ENCODE data around the gene SLC66A2.
A peak's percentile ranks its signal among the peaks of the same experiment; 100 is the strongest.

The SLC66A2 gene

GRCh38 chr18:79956276-79956675 lies 4.8 kb upstream of the SLC66A2 start:
- no peak for TF ChIP-seq CTCF (conservative IDR thresholded peaks at IDR 0.05; ENCODE audit: low read depth, low read length)
- DNase-seq (ENCODE audit: low read depth): no peak

GRCh38 chr18:79955302-79956075 lies 4.0 kb upstream of the SLC66A2 start:
- TF ChIP-seq CTCF (conservative IDR thresholded peaks at IDR 0.05; ENCODE audit: low read depth, low read length): no peak

More at GRCh38 chr18:79956276-79956675, 4.8 kb upstream of the SLC66A2 start:
- no peak overlapping the region for H3K4me3 ChIP-seq (ENCODE audit: low read depth, low read length)

GRCh38 chr18:79954791-79955190 lies 3.3 kb upstream of the SLC66A2 start:
- no peak for TF ChIP-seq CTCF (conservative IDR thresholded peaks at IDR 0.05; ENCODE audit: low read depth, low read length)
- no peak for DNase-seq (ENCODE audit: low read depth)
- H3K4me3 ChIP-seq (ENCODE audit: low read depth, low read length): no peak overlapping the region

More at GRCh38 chr18:79955302-79956075, 4.0 kb upstream of the SLC66A2 start:
- H3K4me3 ChIP-seq (ENCODE audit: low read depth, low read length): no peak overlapping the region
- DNase-seq (ENCODE audit: low read depth): no peak

- H3K4me3 ChIP-seq (ENCODE audit: low read depth, low read length): no peak overlapping the region
- DNase-seq (ENCODE audit: low read depth): no peak
- no peak for TF ChIP-seq CTCF (conservative IDR thresholded peaks at IDR 0.05; ENCODE audit: low read depth, low read length)
Observed at GRCh38 chr18:79953971-79954651, 2.7 kb upstream of the SLC66A2 start.

- no peak for DNase-seq (ENCODE audit: low read depth)
- no peak for TF ChIP-seq CTCF (conservative IDR thresholded peaks at IDR 0.05; ENCODE audit: low read depth, low read length)
Observed at GRCh38 chr18:79952996-79953559, 1.6 kb upstream of the SLC66A2 start.

GRCh38 chr18:79952456-79952995 lies 1.1 kb upstream of the SLC66A2 start:
- H3K4me3 ChIP-seq (ENCODE audit: low read depth, low read length): peak overlapping the region; percentile 75
- DNase-seq (ENCODE audit: low read depth): no peak
- no peak for TF ChIP-seq CTCF (conservative IDR thresholded peaks at IDR 0.05; ENCODE audit: low read depth, low read length)

More at GRCh38 chr18:79952996-79953559, 1.6 kb upstream of the SLC66A2 start:
- H3K4me3 ChIP-seq (ENCODE audit: low read depth, low read length): no peak overlapping the region

All from choroid plexus epithelial cell (primary cell).